ENCODE results near the gene CD99. TPM values are rescaled to one million over a fixed set of nuclear protein-coding genes. Genes with fewer than 3 reads are reported as not detected.
"Not testable (repeated sequence)": the region's sequence is repeated elsewhere in the genome, so short reads cannot be mapped to it uniquely, and the experiment has no call there.

CD99 gene
- total RNA-seq, 4 donors from 2014 or later = 285 to 421 (median 292) TPM

GRCh38 chrX:2767631-2768455, 76.7 kb downstream of the CD99 start:
- WGBS, 2 donors (ENCODE audit: low coverage in 1 of 2) = 42 to 75% methylated on average over 4 to 11 of the region's 25 CpGs
- ATAC-seq = peak; percentile 69
- Histone ChIP-seq H3K27ac (no peak overlapping the region), H3K9me3 (no peaks in the 10 kb centered on the region), H3K4me3 (no peak overlapping the region), H3K36me3 (no peaks in the 10 kb centered on the region), H3K27me3 (no peaks in the 10 kb centered on the region), H3K4me1 (no peaks in the 10 kb centered on the region)
- TF ChIP-seq EP300 (IDR thresholded peaks at IDR 0.05) (no peak), POLR2AphosphoS5 (IDR thresholded peaks at IDR 0.05) (no peak)
- TF ChIP-seq, protein P1, sequence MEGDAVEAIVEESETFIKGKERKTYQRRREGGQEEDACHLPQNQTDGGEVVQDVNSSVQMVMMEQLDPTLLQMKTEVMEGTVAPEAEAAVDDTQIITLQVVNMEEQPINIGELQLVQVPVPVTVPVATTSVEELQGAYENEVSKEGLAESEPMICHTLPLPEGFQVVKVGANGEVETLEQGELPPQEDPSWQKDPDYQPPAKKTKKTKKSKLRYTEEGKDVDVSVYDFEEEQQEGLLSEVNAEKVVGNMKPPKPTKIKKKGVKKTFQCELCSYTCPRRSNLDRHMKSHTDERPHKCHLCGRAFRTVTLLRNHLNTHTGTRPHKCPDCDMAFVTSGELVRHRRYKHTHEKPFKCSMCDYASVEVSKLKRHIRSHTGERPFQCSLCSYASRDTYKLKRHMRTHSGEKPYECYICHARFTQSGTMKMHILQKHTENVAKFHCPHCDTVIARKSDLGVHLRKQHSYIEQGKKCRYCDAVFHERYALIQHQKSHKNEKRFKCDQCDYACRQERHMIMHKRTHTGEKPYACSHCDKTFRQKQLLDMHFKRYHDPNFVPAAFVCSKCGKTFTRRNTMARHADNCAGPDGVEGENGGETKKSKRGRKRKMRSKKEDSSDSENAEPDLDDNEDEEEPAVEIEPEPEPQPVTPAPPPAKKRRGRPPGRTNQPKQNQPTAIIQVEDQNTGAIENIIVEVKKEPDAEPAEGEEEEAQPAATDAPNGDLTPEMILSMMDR (IDR thresholded peaks at IDR 0.05) = no peak

DNA sequence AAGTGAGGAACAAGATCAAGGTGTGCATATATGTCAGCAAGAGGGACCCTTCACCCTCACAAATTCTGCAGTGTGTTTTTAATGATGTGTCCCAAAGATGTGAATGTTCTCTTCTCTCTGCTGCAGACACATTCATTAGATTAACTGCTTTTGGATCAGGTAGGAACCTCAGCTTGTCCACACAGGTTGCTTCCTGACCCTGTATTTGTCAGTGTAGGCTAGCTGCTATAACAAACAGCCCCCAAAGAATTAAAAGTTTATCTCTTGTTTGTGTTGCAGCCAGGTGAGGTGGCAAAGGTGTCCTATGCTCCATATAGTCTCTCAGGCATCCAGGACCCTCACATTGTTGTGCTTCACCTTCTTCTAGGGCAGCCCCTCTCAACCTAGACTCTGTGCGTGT, 78.5 kb downstream of the CD99 start:
- Histone ChIP-seq H3K36me3 (no peaks in the 10 kb centered on the region), H3K4me1 (no peaks in the 10 kb centered on the region), H3K27me3 (no peaks in the 10 kb centered on the region), H3K27ac (no peak overlapping the region), H3K9me3 (no peaks in the 10 kb centered on the region), H3K4me3 (no peak overlapping the region)
- WGBS, 2 donors (ENCODE audit: low coverage in 1 of 2) = no CpG with 5 or more reads among the region's 1 CpG
- TF ChIP-seq POLR2AphosphoS5 (IDR thresholded peaks at IDR 0.05) = no peak
- TF ChIP-seq POLR2A (IDR thresholded peaks at IDR 0.05) = no peak
- no peak for TF ChIP-seq EP300 (IDR thresholded peaks at IDR 0.05)
- TF ChIP-seq, protein P1 (IDR thresholded peaks at IDR 0.05) = no peak
- no peak for ATAC-seq

GRCh38 chrX:2773166-2774055, 82.3 kb downstream of the CD99 start:
- 53 to 73% methylated on average over 4 to 8 of the region's 10 CpGs for WGBS, 2 donors (ENCODE audit: low coverage in 1 of 2)

GRCh38 chrX:2774057-2774456, 83.0 kb downstream of the CD99 start:
- no peaks in the 10 kb centered on the region for H3K4me1 ChIP-seq
- no peak for ATAC-seq
- no peak overlapping the region for H3K27ac ChIP-seq
- 77 to 88% methylated on average over 5 of the region's 5 CpGs for WGBS, 2 donors (ENCODE audit: low coverage in 1 of 2)
- H3K27me3 ChIP-seq = peaks cover 10% of the 10 kb centered on the region
- H3K36me3 ChIP-seq = no peaks in the 10 kb centered on the region
- TF ChIP-seq EP300 (IDR thresholded peaks at IDR 0.05) = no peak
- TF ChIP-seq, protein P1 (IDR thresholded peaks at IDR 0.05) = no peak
- H3K9me3 ChIP-seq = no peaks in the 10 kb centered on the region
- no peak overlapping the region for H3K4me3 ChIP-seq

More at GRCh38 chrX:2773166-2774055, 82.3 kb downstream of the CD99 start:
- H3K4me3 ChIP-seq, H3K27ac ChIP-seq, H3K36me3 ChIP-seq, H3K27me3 ChIP-seq, H3K4me1 ChIP-seq, ATAC-seq, H3K9me3 ChIP-seq: not testable (repeated sequence)

DNA sequence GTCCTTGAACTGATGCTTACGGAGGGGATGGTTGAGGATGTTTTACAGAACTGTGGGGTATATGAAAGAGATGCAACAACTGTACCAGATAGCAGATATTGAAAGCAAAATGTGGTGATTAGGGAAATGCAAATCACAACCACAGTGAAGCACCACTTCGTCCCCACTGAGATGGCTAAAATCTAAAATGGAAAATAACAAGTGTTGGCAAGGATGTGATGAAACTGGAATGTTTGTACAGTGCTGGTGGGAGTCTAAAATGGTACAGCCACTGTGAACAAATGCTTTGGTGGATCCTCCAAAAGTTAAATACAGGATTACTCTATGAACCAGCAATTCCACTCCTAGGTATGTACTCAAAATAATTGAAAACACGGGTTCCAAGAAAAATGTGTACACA, 83.7 kb downstream of the CD99 start:
- Histone ChIP-seq H3K4me1 (no peaks in the 10 kb centered on the region), H3K27me3 (peaks cover 10% of the 10 kb centered on the region), H3K9me3 (no peaks in the 10 kb centered on the region), H3K4me3 (no peak overlapping the region), H3K36me3 (no peaks in the 10 kb centered on the region), H3K27ac (no peak overlapping the region)
- no peak for ATAC-seq
- TF ChIP-seq EP300 (IDR thresholded peaks at IDR 0.05) = no peak
- no peak for TF ChIP-seq POLR2AphosphoS5 (IDR thresholded peaks at IDR 0.05)
- TF ChIP-seq POLR2A (IDR thresholded peaks at IDR 0.05) = no peak
- 87 to 97% methylated on average over 3 of the region's 3 CpGs for WGBS, 2 donors (ENCODE audit: low coverage in 1 of 2)

- not testable (repeated sequence) for ATAC-seq, H3K4me3 ChIP-seq, H3K36me3 ChIP-seq, H3K9me3 ChIP-seq, H3K27me3 ChIP-seq, H3K27ac ChIP-seq, H3K4me1 ChIP-seq
- 62 to 65% methylated on average over 6 to 8 of the region's 12 CpGs for WGBS, 2 donors (ENCODE audit: low coverage in 1 of 2)
Observed at GRCh38 chrX:2780472-2781225, 89.6 kb downstream of the CD99 start.
